Sigmoid colon (tissue), 7 donors: ENCODE data around the gene USP34. TPM values are rescaled to one million over a fixed set of nuclear protein-coding genes. Genes with fewer than 3 reads are reported as not detected.

Source experiments
- DNase-seq: peaks from one replicate; pipeline ENCODE4 v3.0.0-alpha.2; 2019
- H3K27ac ChIP-seq, 4 donors: fragments of 200-600 bp; sonication (generic); one replicate each; pipeline ENCODE4 v1.5.1; 2016 to 2019; ENCODE audit warnings: mild to moderate bottlenecking in 1 of 4
- H3K27me3 ChIP-seq, 3 donors: fragments of 200-600 bp; sonication (generic); one replicate each; pipeline ENCODE4 v1.5.1; 2019; ENCODE audit warnings: mild to moderate bottlenecking in 1 of 3
- H3K36me3 ChIP-seq, 4 donors: fragments of 200-600 bp; sonication (generic); one replicate each; pipeline ENCODE4 v1.5.1; 2016 to 2019
- H3K4me1 ChIP-seq, 4 donors: fragments of 200-600 bp; sonication (generic); one replicate each; pipeline ENCODE4 v1.5.1; 2017 to 2019
- H3K4me3 ChIP-seq, 4 donors: fragments of 200-600 bp; sonication (generic); one replicate each; pipeline ENCODE4 v1.5.1; 2017 to 2019; ENCODE audit warnings: mild to moderate bottlenecking in 2 of 4, moderate library complexity in 1 of 4
- H3K9me3 ChIP-seq, 4 donors: fragments of 200-600 bp in 3 of 4; sonication (generic) in 3 of 4; one replicate each; pipeline versions ENCODE4 v1.5.1 to v1.6.1; 2013 to 2019
- EP300 ChIP-seq, 4 donors: sonication (generic); formaldehyde crosslinking; IDR thresholded peaks; one replicate each; pipeline ENCODE4 v1.6.1; 2017; ENCODE audit warnings: antibody characterized with exemption in 4 of 4
- POLR2A ChIP-seq, 2 donors: fragments of 450-650 bp; IDR thresholded peaks; one replicate each; pipeline ENCODE4 v1.6.1; 2016; ENCODE audit warnings: antibody characterized with exemption in 2 of 2, mild to moderate bottlenecking in 2 of 2, moderate library complexity in 2 of 2
- POLR2AphosphoS5 ChIP-seq, 4 donors: sonication (generic); formaldehyde crosslinking; IDR thresholded peaks; one replicate each; pipeline ENCODE4 v1.6.1; 2017; ENCODE audit warnings: antibody characterized with exemption in 4 of 4
- WGBS, 2 donors: extraction: QIAGEN DNeasy Blood & Tissue Kit; methylation state at CpG; one replicate each; pipeline ENCODE4 v1.1.7; 2013; 5-methylcytosine and 5-hydroxymethylcytosine counted together
- intact Hi-C: fragments of 100-400 bp; cut with DNase I; formaldehyde crosslinking; loops from one replicate; pipeline ENCODE4 v1.15.1; 2023
- polyA plus RNA-seq, 3 donors: library from polyadenylated mRNA; stranded (reverse); fragments of 200-250 nt; gene quantifications; one replicate each; pipeline ENCODE4 v1.2.3, GENCODE V29; 2013
- total RNA-seq, 4 donors: library from RNA; depleted of rRNA; stranded (reverse); fragments of >200 nt; gene quantifications; one replicate each; pipeline ENCODE4 v1.1.0, GENCODE V29; 2016
- TF ChIP-seq, protein P1 (sequence below), 4 experiments: fragments of 450-650 bp in 3 of 4; fragments of 200-600 bp in 1 of 4; IDR thresholded peaks; one replicate each; pipeline ENCODE4 v1.5.1; 2016 to 2019; ENCODE audit warnings: antibody characterized with exemption in 4 of 4, mild to moderate bottlenecking in 3 of 4, moderate library complexity in 2 of 4
- donor health status: healthy with polysubstance abuse.
- donor health status: Bipolar disorder and iron deficiency.
- donor health status: healthy.

USP34 gene
- total and polyA plus RNA-seq, 7 donors: 23.6 to 158 (median 135) TPM

- 98 to 100% methylated on average over 1 of the region's 1 CpG for WGBS, 2 donors
- TF ChIP-seq POLR2AphosphoS5 (IDR thresholded peaks at IDR 0.05) (no peak), POLR2A (IDR thresholded peaks at IDR 0.05) (no peak), EP300 (IDR thresholded peaks at IDR 0.05) (no peak)
- TF ChIP-seq, protein P1, sequence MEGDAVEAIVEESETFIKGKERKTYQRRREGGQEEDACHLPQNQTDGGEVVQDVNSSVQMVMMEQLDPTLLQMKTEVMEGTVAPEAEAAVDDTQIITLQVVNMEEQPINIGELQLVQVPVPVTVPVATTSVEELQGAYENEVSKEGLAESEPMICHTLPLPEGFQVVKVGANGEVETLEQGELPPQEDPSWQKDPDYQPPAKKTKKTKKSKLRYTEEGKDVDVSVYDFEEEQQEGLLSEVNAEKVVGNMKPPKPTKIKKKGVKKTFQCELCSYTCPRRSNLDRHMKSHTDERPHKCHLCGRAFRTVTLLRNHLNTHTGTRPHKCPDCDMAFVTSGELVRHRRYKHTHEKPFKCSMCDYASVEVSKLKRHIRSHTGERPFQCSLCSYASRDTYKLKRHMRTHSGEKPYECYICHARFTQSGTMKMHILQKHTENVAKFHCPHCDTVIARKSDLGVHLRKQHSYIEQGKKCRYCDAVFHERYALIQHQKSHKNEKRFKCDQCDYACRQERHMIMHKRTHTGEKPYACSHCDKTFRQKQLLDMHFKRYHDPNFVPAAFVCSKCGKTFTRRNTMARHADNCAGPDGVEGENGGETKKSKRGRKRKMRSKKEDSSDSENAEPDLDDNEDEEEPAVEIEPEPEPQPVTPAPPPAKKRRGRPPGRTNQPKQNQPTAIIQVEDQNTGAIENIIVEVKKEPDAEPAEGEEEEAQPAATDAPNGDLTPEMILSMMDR (IDR thresholded peaks at IDR 0.05): no peak
- no peaks in the 10 kb centered on the region for H3K27me3 ChIP-seq
- peaks cover 0 to 16% (median under 1%) of the 10 kb centered on the region in 4 donors for H3K36me3 ChIP-seq
- H3K9me3 ChIP-seq: no peaks in the 10 kb centered on the region
- peaks cover 0 to 26% (median 13%) of the 10 kb centered on the region in 4 donors for H3K4me1 ChIP-seq
- DNase-seq: no peak
- intact Hi-C loops: no loop called here
- no peak overlapping the region for H3K4me3 ChIP-seq
- no peak overlapping the region for H3K27ac ChIP-seq
These were observed 109.8 kb downstream of the USP34 start for GRCh38 chr2:61361068-61361467.

- peaks cover 0 to 27% (median 14%) of the 10 kb centered on the region in 4 donors for H3K4me1 ChIP-seq
- no peaks in the 10 kb centered on the region for H3K27me3 ChIP-seq
- no peak overlapping the region for H3K27ac ChIP-seq
- intact Hi-C loops: no loop called here
- no peak for TF ChIP-seq POLR2A (IDR thresholded peaks at IDR 0.05)
- no peak for TF ChIP-seq EP300 (IDR thresholded peaks at IDR 0.05)
- no peak overlapping the region for H3K4me3 ChIP-seq
- peaks cover 0 to 22% (median 0%) of the 10 kb centered on the region in 4 donors for H3K36me3 ChIP-seq
- H3K9me3 ChIP-seq: peaks cover 0 to under 1% (median 0%) of the 10 kb centered on the region in 4 donors
- no peak for DNase-seq
These were observed 111.8 kb downstream of the USP34 start for GRCh38 chr2:61359058-61359457.

DNA sequence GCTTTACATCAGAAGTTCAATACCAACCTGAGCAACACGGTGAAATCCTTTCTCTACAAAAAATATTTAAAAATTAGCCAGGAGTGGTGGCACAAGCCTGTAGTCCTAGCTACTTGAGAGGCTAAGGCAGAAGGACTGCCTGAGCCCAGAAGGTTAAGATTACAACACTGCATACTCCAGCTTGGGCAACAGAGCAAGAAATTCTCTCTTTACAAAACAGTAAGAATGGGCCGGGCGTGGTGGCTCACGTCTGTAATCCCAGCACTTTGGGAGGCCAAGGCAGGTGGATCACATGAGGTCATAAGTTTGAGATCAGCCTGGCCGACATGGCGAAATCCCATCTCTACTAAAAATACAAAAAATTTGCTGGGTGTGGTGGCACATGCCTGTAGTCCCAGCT lies 113.2 kb downstream of the USP34 start:
- 92 to 96% methylated on average over 6 of the region's 6 CpGs for WGBS, 2 donors
- H3K36me3 ChIP-seq: peaks cover 0 to 17% (median 0%) of the 10 kb centered on the region in 4 donors
- peaks cover 0 to 5% (median 0%) of the 10 kb centered on the region in 4 donors for H3K9me3 ChIP-seq
- TF ChIP-seq, protein P1 (IDR thresholded peaks at IDR 0.05): no peak
- TF ChIP-seq EP300 (IDR thresholded peaks at IDR 0.05) (no peak), POLR2AphosphoS5 (IDR thresholded peaks at IDR 0.05) (no peak), POLR2A (IDR thresholded peaks at IDR 0.05) (no peak)
- no peak overlapping the region for H3K27ac ChIP-seq
- peaks cover 0 to 27% (median 14%) of the 10 kb centered on the region in 4 donors for H3K4me1 ChIP-seq
- H3K27me3 ChIP-seq: no peaks in the 10 kb centered on the region
- intact Hi-C loops: no loop called here
- DNase-seq: no peak
- no peak overlapping the region for H3K4me3 ChIP-seq

DNA sequence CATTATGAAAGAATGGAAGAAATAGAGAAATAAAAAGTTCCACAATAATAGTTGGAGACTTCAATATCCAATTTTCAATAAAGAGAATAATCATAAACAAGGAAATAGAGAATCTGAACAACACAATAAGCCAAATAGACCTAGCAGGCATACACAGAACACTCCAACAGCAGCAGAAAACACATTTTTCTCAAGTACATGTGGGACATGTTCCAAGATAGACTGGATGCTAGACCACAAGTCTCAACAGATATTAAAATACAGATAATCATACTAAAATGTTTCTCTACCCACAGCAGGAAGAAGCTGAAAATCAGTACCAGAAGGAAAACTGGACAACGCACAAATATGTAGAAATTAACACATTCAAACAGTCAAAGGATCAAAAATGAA lies 113.9 kb downstream of the USP34 start:
- H3K27ac ChIP-seq: no peak overlapping the region
- intact Hi-C loops: no loop called here
- 87 to 91% methylated on average over 1 of the region's 1 CpG for WGBS, 2 donors
- TF ChIP-seq, protein P1 (IDR thresholded peaks at IDR 0.05): no peak
- TF ChIP-seq POLR2A (IDR thresholded peaks at IDR 0.05): no peak
- no peak for TF ChIP-seq EP300 (IDR thresholded peaks at IDR 0.05)
- TF ChIP-seq POLR2AphosphoS5 (IDR thresholded peaks at IDR 0.05): no peak
- H3K9me3 ChIP-seq: peaks cover 0 to 5% (median 0%) of the 10 kb centered on the region in 4 donors
- DNase-seq: no peak
- H3K36me3 ChIP-seq: peaks cover 0 to 17% (median 0%) of the 10 kb centered on the region in 4 donors
- H3K4me3 ChIP-seq: no peak overlapping the region
- no peaks in the 10 kb centered on the region for H3K27me3 ChIP-seq
- peaks cover 0 to 27% (median 14%) of the 10 kb centered on the region in 4 donors for H3K4me1 ChIP-seq

- DNase-seq: no peak
- no peaks in the 10 kb centered on the region for H3K27me3 ChIP-seq
- intact Hi-C loops: no loop called here
- no peak overlapping the region for H3K27ac ChIP-seq
- no peak overlapping the region for H3K4me3 ChIP-seq
- peaks cover 0 to 27% (median 14%) of the 10 kb centered on the region in 4 donors for H3K4me1 ChIP-seq
- H3K36me3 ChIP-seq: peaks cover 0 to 17% (median 0%) of the 10 kb centered on the region in 4 donors
- 75 to 80% methylated on average over 4 of the region's 4 CpGs for WGBS, 2 donors
- TF ChIP-seq, protein P1 (IDR thresholded peaks at IDR 0.05): no peak
- no peak for TF ChIP-seq POLR2A (IDR thresholded peaks at IDR 0.05)
- TF ChIP-seq EP300 (IDR thresholded peaks at IDR 0.05): no peak
- no peak for TF ChIP-seq POLR2AphosphoS5 (IDR thresholded peaks at IDR 0.05)
- H3K9me3 ChIP-seq: peaks cover 0 to 5% (median 0%) of the 10 kb centered on the region in 4 donors
These were observed 114.5 kb downstream of the USP34 start for GRCh38 chr2:61356261-61356957.
